Measurements from ENCODE around the gene FOCAD.

The FOCAD gene

DNA sequence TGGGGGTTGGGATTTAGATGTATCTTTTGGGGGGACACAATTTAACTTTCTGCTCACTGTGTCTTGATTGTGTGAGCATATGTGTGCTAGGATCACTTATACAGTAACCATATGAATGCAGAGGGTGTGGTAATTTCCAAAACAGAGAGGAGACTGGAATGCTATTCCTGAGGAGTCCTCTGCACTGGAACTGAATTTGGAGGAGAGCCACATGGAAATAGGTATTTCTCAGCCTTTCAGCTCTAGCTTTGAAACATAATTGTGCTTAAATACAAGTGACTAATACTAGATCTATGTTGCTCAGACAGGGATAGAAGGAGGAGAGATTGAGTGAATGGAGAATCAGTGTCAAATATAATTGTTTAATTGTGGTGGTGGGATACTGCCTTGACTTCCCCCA lies 45.5 kb downstream of the FOCAD start:
- DNase-seq (ENCODE audit: low spot score) = no peak

DNA sequence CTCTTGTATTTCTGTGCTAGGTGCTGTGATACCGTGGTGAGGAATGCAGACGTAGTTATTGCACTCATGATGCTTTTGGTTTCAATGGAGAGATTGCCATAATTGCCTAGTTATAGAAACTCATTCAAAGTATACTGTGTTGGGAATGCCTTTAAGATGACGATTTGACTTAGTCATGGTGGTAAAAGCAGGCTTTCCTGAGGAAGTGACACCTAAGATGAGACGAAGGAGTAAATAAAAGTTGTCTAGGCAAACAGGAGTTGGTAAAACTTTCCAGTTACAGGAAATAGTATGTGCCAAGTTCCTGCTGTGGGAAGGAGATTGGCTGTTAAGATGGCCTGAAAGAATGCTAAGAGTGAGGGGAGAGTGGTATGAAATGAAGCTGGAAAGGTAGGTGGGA lies 48.1 kb downstream of the FOCAD start:
- no peak for DNase-seq (ENCODE audit: low spot score)

DNA sequence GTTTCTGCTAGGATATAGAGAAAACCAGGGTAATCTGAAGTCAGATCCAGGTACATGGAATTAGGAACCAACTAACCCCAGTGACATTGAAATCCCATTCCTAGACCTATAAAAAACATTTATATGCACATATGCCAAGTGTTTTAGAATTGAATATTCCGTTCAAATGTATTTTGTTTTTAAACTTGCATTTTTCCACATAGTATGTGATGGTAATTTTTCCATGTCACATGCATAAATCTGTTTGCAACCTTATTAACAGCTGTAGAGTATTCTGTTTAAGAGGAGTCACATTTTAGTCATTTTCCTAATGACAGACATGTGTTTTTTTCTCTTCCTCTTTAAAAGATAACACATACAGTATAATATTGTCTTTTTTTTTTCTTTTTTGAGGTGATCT lies 50.2 kb downstream of the FOCAD start:
- DNase-seq (ENCODE audit: low spot score) = no peak

DNA sequence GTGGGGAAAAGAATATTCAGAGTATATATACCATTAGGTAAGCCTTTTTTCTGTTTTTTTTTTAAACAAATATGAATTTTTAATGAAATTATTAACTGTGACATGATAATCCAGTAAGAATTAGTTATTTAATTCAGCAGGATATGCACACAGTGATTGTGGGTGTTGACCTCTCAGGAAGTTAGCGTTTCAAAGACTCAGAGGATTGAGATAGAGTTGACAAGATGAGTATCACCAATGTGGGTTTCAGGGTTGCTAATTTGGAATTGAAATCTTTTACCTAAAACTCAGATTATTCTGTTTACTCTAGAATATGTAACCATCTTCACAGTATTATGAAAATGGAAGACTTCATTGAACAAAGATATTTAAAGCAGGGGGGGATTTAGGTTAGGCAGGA lies 56.2 kb downstream of the FOCAD start:
- DNase-seq (ENCODE audit: low spot score) = no peak

DNA sequence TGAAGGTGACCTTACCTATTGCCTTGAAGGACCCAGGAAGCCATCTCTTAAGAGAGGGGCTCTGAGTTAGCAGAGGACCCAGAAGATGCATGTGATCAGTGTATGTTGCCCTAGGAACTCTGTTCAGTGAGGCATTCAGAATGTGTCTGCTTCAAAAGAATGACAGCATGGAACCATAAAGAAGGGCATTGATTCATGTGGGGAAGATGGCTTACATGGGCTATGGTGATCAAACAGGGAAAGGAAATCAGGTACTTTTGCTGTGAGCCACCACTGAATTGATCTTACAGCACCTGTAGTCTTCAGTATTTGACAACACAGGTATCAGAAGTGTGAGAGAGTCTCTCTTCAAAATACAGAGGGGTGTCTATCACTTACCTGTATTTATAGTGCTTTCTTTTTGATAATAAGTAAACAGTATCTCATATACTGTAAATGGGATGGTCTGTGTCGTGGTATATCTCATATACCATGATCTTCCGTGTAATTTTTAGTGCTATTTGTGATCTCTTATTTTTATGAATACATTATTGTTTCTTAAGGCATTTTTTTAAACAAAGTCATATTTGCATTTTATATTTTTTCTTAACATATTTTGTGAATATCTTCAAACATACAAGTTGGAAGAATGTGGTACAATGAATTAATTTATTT lies 57.0 kb downstream of the FOCAD start:
- no peak for DNase-seq (ENCODE audit: low spot score)

DNA sequence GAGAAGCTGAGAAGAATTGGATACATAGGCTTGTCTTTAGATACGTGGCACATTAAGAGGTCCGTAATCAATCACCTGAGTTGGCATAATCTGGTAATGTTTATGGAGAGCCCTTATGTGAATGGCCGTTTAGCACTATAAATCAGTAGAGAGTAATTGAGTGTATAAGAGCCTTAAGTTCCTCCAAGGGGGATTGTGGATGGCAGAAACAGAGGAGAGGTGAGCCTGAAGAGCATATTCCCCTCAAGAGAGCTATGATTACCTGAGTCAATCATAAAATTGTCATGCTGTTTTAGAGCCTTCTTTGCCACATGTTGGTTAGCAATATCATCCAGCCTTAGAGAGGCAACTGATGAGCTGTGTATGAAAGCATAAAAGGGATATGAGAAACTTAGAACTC lies 58.8 kb downstream of the FOCAD start:
- no peak for DNase-seq (ENCODE audit: low spot score)

DNA sequence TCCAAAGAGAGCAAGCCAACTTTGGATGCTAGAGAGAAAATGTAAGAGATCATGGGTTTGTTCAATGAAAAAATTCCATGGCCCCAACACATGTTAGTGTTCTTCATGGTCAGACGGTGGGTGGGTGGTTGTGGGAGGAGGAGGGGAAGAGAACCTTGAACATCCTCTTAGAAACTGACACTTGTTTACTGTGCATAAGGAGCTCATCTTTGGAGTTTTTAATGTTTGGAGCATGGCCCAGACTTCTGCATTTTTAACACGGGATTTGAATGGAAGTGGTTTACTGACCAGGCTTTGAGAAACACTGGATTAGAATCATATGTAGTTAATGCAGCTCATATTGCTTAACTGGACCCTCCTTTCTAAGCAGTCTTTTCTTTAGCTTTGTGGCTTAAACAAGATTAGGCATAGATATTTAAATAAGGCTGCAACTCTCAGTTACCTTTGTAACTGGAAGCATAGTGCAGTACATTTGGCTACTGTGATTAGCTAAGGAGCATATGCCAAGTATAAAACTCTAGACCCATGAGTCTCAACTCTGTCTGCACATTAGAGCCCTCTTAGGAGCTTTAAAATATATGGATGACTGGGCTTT lies 60.1 kb downstream of the FOCAD start:
- peak; percentile 3 for DNase-seq (ENCODE audit: low spot score)

DNA sequence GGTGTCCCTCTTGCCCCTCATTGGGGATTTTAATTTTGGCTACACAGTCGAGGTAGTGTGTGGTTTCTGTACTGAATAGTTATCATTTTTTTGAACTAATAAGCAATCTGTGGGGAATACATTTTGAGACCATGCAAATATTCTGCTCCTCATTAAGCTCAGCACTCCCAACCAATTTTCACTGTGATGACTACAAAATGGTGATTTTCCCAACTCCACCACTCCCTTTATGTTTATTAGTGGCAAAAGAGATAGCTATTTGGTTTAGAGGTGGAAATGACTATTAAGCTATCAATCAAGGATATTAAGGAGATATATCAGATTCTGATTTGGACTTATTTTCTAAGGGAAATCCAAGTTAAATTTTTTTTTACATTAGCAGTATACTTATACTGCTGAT lies 62.9 kb downstream of the FOCAD start:
- DNase-seq (ENCODE audit: low spot score) = no peak

DNA sequence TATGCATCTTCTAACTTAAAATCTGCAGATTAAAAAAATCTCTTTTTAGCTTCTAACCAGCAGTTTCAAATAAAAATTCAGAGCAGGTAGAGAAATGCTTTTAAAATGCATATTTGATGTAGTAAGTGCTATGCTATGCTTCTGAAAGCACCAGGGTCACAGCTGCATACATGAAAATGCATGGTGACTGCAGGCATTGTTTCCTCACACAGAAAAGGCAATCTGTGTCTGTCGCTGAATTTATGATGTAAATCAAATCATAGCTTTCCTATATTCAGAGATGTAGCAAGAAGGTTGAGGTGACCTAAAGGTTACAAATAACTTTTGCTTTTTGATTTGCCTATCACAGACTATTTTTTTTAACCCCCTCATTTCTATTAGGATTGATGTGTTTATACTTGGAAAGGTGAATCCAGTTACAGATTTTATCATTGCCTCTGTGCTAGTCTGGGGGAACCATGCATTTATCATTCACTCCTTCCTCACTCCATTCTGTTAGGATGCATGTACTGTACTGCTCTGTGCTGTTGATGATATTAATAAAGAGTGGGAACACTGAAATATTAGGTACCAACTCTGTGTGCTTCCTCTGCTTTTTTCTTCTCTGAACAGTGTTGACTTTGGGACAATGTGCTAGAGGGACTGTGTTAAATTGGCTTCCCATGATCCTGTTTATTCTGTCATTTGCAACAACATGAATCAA lies 65.6 kb downstream of the FOCAD start:
- DNase-seq (ENCODE audit: low spot score) = no peak

DNA sequence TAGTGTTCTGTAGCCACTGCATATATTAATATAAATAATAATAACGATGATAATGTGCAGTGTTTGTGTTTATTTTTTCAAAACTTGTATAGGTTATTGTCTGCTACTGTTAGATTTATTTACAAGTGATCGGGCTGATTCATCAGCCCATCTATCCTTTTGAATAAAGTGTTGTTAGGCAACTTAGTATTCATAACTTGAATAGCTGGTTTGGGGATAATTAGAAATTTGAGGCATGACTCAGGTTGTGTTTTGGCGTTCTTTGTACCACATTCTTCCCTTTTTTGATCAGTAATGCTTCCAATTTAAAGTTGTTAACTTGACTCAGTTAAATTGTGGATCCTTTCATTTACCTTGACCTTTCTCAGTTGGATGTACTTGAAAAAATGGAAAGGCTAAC lies 69.7 kb downstream of the FOCAD start:
- DNase-seq (ENCODE audit: low spot score) = no peak

DNA sequence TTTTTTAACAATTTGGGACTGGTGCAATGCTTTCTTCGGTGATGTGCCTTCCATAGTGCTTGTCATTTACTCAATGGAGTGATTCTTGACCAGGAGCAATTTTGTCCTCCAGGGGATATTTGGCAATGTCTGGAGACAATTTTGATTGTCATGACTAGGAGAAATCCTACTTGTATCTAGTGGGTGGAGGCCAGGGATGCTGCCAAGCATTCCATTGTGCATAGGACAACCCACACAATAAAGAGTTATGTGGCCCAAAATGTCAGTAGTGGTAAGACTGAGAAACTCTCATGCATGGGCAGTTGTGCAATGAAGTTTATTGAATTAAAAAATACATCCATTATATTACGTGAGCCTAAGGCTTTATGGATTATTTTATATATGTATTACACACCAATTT lies 70.5 kb downstream of the FOCAD start:
- DNase-seq (ENCODE audit: low spot score) = no peak

DNA sequence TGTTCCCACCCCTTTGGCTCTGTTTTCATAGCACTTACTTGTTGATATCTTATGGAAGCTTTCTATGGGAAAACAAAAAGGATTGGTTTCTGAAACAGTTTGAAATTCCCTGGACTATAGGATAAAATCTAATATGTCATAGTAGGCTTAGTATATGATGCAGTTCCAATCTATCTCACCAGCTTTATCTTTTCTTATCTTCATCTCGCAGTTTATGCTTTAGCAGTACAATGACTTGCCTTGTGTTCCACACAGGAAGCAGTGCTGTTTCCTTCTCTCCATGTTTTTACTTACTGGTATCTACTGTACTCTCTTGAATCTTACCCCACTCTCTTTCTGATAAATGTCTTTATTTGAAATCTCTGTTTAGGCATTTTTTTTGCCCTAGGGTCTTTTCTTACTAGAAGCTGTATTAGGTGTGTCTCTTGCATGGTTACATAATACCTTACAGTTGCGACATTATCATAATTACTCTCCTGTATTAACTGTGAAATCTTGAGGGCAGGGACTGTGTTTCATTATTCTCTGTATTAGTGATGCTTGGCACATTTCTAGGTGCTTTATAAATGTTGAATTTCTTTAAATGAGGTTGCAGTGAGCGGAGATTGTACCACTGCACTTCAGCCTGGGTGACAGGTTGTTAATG lies 76.3 kb downstream of the FOCAD start:
- DNase-seq (ENCODE audit: low spot score) = no peak

DNA sequence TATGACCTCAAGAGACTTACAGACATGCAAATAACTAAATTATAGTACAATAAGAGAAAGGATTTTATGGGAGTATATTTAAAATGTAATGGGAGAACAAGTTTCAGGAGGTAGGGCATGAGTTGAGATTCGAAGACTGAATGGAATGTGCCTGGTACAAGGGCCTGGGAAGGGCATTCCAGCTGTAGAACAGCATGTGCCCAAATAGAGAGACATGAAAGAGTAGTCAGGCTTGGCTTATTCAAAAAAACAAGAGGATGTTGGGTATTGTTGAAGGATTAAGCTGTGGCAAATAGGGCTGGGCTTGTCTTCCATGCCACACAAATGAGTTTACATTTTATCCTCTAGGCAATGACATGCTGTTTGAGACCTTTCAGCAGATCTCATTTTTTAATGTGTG lies 86.9 kb downstream of the FOCAD start:
- no peak for DNase-seq (ENCODE audit: low spot score)

DNA sequence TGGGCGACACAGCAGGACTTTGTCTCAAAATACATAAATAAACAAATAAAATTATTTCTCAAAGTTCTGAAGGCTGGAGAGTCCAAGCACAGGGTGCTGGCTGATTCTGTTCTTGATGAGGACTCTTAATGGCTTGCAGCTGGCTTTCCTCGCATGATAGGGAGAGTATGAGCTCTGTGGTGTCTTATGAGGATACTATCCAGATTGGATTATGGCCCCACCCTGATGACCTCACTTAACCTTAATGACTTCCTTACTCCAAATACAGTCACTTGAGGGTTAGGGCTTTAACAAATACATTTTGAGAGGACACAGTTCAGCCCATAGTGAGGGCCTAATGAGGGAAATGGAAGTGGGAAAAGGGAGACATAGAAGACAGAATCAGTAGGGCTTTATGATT lies 87.7 kb downstream of the FOCAD start:
- no peak for DNase-seq (ENCODE audit: low spot score)

DNA sequence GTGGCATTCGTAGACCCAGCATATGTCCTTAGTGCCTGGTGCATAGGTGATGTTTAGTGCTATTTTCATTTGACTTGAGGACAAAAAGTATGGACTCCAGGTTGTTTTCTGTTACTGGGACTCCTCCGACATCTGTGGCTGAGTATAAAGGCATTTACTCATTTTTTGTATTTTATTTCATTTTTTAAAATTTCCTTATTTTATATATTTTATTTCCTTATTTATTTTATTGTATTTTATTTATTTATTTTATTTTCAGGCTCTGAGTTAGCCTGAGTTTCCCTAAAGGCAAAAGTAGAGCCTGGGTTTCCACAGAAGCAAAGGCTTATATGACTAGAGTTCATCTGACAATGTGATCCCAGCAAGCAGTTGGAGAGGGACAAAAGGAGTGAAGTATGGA lies 91.6 kb downstream of the FOCAD start:
- no peak for DNase-seq (ENCODE audit: low spot score)

DNA sequence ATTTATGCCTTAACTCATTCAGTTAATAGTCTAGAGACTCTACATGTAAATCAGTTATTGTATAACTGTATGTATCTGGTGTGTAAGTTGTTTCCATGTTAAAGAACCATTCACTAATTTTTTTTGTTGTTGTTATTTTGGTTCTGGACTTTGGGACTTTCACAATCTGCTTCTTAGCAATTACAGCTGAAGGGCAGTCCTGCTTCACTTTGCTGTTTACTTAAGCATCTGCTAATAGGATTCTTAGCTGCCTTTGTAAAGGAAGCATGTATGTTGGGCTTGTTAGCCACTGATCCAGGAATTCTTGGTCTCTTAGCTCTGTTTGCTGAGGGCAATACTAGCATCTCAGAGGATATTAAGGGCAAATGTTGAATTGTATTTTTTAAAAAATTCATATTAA lies 97.0 kb downstream of the FOCAD start:
- no peak for DNase-seq (ENCODE audit: low spot score)

DNA sequence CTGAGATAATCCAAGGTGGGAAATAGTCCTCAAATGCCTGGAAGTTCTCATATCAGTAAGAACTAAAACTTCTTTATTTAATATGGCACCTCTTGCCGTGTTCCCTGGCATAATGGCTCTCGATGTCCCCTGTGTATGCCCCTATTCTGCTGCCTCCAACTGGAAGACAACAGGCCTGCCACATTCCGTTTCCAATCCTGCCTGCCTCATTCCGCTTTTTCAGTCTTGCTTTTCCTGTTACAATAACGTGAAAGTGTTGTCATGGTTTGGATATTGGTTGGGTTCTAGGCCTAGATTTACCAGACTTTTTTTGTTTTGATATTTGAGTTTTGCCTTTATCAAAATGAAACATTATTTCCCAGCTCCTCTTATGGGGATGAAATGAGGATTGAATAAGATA lies 98.2 kb downstream of the FOCAD start:
- DNase-seq (ENCODE audit: low spot score) = no peak

DNA sequence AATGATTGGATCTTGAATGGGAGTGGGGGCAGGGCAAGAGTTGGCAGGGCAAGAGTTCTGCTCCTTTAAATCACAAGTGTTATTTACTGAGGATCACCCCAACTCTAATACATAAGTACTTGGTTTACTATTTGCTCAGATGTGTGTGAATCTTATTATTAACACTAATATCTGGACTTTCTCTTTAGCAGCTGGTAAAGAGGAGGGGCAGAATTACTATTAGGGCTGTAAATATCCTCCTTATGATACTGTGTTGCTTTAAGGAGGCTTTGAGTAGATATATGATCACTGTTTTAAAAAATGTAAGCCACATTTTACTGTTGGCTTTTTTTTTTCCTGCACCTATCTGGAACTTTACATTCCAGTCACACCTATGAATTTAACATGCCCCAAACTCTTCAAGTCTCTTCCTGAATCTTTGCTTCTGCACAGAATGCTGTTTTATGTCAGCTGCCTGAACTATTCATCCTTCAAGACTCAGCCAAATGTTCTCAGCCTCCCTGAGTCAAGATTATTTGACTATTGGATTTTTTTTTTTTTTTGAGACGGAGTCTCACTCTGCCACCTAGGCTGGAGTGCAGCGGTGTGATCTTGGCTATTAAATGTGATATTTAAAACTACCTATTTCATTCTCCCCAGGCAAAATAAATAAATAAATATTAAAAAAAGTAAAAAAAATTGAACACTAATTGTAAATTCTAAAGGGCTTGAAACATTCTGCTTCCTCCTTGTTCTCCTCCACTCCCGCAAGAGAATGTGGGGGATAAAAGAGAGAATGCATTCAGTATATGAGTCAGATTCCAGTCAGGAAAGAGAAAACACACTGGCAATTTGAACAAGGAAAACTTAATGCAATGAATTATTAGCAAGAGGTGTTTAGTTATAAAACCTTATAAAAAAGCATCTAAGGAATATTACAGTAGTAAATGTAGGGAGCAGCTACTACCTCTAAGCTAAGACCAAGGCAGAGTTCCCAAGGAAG lies 99.3 kb downstream of the FOCAD start:
- DNase-seq (ENCODE audit: low spot score) = no peak

DNA sequence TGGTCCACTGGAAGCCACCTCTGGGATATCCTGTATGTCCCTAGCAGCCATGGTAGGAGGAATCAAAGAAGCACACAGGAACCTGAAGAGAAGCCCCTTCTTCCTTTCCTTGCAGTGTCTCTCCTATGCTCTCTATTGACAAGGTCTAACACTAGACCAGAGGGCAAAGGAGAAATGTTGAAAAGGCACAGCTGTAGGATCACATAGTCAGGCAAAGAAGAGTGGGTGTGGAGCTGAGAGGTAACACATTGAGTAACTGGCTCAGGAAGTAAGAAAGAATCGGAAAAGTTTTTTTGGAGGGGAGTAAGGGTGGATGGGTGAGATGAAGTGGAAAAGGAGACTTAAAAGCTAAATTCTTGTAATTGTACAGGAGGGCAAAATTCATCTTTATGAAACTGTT lies 100.1 kb downstream of the FOCAD start:
- DNase-seq (ENCODE audit: low spot score) = no peak

DNA sequence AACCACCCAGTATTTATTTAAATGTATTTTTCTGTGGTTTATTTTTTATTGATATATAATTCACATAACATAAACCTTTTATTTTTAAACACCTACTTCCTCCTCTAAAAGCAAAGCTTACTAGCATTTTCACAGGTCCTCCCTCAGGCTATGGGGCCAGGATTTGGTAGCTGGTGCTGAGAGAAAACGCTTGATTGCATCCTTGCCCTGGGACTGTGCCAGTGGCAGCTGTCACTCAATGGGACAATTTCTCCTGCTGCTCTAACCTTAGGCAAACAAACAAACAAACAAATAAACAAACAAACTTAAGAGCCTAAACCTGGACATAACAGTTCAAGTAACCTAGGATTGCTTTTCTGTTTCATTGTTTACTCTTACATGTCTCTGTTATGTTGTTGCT lies 102.7 kb downstream of the FOCAD start:
- DNase-seq (ENCODE audit: low spot score) = no peak

DNA sequence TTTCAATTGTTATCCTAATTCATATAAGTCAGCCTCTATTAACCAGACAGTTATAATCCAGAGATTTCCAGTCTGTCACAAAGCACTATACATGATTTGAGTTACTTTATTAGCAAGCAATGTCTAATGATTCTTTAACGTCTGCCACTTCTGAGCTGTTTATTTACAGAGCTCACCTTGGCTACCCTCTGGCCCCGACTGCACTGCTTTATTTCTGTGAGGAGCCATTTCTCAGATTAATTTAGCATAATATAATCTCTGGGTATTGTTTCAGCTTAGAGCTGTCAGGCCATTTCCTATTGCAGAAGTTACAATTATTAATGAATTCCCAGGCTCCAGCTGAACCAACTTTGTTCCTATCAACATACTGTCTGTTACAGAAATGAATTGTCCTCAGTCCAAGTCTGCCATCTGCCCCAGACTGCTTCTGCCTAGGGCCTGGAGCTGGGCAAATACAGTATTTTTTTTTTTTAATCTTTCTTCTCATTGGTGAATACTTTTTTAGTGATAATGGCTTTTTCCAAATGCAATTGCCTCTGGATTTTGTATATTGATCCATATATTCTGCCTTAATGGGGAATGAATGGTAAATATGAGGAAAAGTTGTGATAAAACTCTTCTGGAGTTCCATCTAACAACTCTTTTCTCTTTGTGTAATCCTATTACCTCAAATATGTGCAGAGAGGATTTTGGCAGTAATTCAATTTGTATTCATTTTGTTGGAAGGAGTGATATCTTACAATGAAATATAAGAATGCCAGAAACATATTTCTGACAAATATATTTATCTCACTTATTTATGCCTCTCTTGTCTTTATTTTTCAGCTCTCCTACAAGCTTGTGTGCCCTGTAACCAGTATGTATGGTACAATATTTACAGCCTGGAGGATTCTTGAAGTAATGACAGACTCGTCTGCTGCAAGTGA lies 104.7 kb downstream of the FOCAD start:
- peak; percentile 41 for DNase-seq (ENCODE audit: low spot score)
